ENCODE results near the gene MRPL19.

- TF ChIP-seq POLR2A (IDR thresholded peaks at IDR 0.05): no peak
- TF ChIP-seq CTCF (IDR thresholded peaks at IDR 0.05): no peak
Measured at GRCh38 chr2:75737961-75738360, 91.4 kb downstream of the MRPL19 start.

Measured in adrenal gland (tissue), 5 donors.